Uterus (tissue), 4 donors: ENCODE results near the gene SPTAN1. TPM values are rescaled to one million over a fixed set of nuclear protein-coding genes. Genes with fewer than 3 reads are reported as not detected.

Experiments used
- DNase-seq, 2 donors: peaks; one replicate each; pipeline ENCODE4 v3.0.0-alpha.2; 2019 to 2020
- H3K27ac ChIP-seq, 2 donors: fragments of 200-600 bp; sonication (generic); 1 replicate in 1 of 2; 2 replicates in 1 of 2; pipeline ENCODE4 v1.5.1; 2016 to 2018
- H3K27me3 ChIP-seq, 2 donors: fragments of 200-600 bp; sonication (generic); one replicate each; pipeline ENCODE4 v1.5.1; 2018 to 2019; ENCODE audit warnings: control low read depth in 1 of 2
- H3K36me3 ChIP-seq, 2 donors: fragments of 200-600 bp; sonication (generic); one replicate each; pipeline ENCODE4 v1.5.1; 2019; ENCODE audit warnings: control low read depth in 1 of 2
- H3K4me1 ChIP-seq, 2 donors: fragments of 200-600 bp; sonication (generic); one replicate each; pipeline ENCODE4 v1.5.1; 2018 to 2019; ENCODE audit warnings: control low read depth in 1 of 2
- H3K4me3 ChIP-seq, 2 donors: fragments of 200-600 bp; sonication (generic); 1 replicate in 1 of 2; 2 replicates in 1 of 2; pipeline ENCODE4 v1.5.1; 2018 to 2019; ENCODE audit warnings: mild to moderate bottlenecking in 1 of 2
- H3K9me3 ChIP-seq, 2 donors: fragments of 200-600 bp; sonication (generic); one replicate each; pipeline ENCODE4 v1.5.1; 2019; ENCODE audit warnings: control low read depth in 1 of 2
- CTCF ChIP-seq, 4 experiments: fragments of 200-600 bp in 2 of 4; fragments of 450-650 bp in 2 of 4; sonication (generic) in 2 of 4; IDR thresholded peaks; one replicate each; pipeline ENCODE4 v1.5.1; 2016 to 2019; ENCODE audit warnings: antibody characterized with exemption in 4 of 4, mild to moderate bottlenecking in 2 of 4, moderate library complexity in 1 of 4
- POLR2A ChIP-seq, 2 donors: fragments of 450-650 bp; IDR thresholded peaks; one replicate each; pipeline ENCODE4 v1.6.1; 2016; ENCODE audit warnings: antibody characterized with exemption in 2 of 2, mild to moderate bottlenecking in 1 of 2, moderate library complexity in 1 of 2
- intact Hi-C: fragments of 100-400 bp; cut with DNase I; formaldehyde crosslinking; loops from one replicate; pipeline ENCODE4 v1.15.1; 2023; ENCODE audit warnings: low total_unique reads
- total RNA-seq, 4 donors: library from RNA; depleted of rRNA in 3 of 4; stranded (reverse); fragments of >200 nt in 3 of 4; gene quantifications; one replicate each; pipeline versions ENCODE4 v1.1.0 to v1.2.4, GENCODE V29; 2014 to 2023
- donor health status: DM: yes; HTN: yes; CAD: no.

Gene SPTAN1
- total RNA-seq, 4 donors from 2014 or later = 244 to 521 (median 335) TPM

GRCh38 chr9:128528445-128529160 is 23.8 kb upstream of the SPTAN1 start:
- no peak for TF ChIP-seq POLR2A (IDR thresholded peaks at IDR 0.05)
- no peak for TF ChIP-seq CTCF (IDR thresholded peaks at IDR 0.05)
- Histone ChIP-seq H3K27me3 (no peaks in the 10 kb centered on the region), H3K36me3 (no peaks in the 10 kb centered on the region), H3K27ac (no peak overlapping the region), H3K9me3 (no peaks in the 10 kb centered on the region), H3K4me1 (no peaks in the 10 kb centered on the region), H3K4me3 (no peak overlapping the region)
- no peak for DNase-seq
- intact Hi-C loops = no loop called here

- Histone ChIP-seq H3K9me3 (no peaks in the 10 kb centered on the region), H3K27me3 (no peaks in the 10 kb centered on the region), H3K4me1 (no peaks in the 10 kb centered on the region), H3K4me3 (no peak overlapping the region), H3K36me3 (no peaks in the 10 kb centered on the region), H3K27ac (no peak overlapping the region)
- TF ChIP-seq POLR2A (IDR thresholded peaks at IDR 0.05) (no peak), CTCF (IDR thresholded peaks at IDR 0.05) (no peak)
- no peak for DNase-seq
- intact Hi-C loops = no loop called here
Observed at GRCh38 chr9:128529191-128529590, 23.2 kb upstream of the SPTAN1 start.

DNA sequence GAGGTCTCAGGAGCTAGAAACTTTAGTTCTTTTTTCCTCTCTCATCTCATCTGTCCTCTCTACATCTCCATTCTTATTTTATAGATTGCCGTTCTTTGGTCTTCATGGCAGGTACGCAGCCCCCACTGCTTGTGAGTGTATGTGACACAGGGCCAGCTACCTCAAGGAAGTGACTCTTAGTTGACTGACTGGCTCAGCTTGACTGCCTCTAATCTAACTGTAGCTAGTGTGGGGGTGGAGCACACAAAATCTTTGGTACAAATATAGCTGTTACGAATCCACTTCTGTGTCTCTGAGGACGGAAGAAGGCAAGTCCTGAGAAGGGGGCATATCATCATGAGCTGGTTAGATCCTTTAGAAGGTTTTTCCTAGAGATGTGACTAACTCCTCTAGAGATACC is 19.8 kb upstream of the SPTAN1 start:
- H3K36me3 ChIP-seq = no peaks in the 10 kb centered on the region

GRCh38 chr9:128540634-128541360 is 11.6 kb upstream of the SPTAN1 start:
- no peaks in the 10 kb centered on the region for H3K36me3 ChIP-seq
- H3K4me1 ChIP-seq = no peaks in the 10 kb centered on the region
- no peaks in the 10 kb centered on the region for H3K9me3 ChIP-seq
- no peak for DNase-seq
- no peak overlapping the region for H3K27ac ChIP-seq
- H3K4me3 ChIP-seq = no peak overlapping the region
- H3K27me3 ChIP-seq = no peaks in the 10 kb centered on the region
- TF ChIP-seq CTCF (IDR thresholded peaks at IDR 0.05) (no peak), POLR2A (IDR thresholded peaks at IDR 0.05) (no peak)
- intact Hi-C loops = no loop called here

More for the DNA sequence above, 19.8 kb upstream of the SPTAN1 start:
- H3K27ac ChIP-seq = no peak overlapping the region
- H3K9me3 ChIP-seq = no peaks in the 10 kb centered on the region
- no peak overlapping the region for H3K4me3 ChIP-seq
- no peaks in the 10 kb centered on the region for H3K27me3 ChIP-seq
- no peaks in the 10 kb centered on the region for H3K4me1 ChIP-seq
- TF ChIP-seq POLR2A (IDR thresholded peaks at IDR 0.05) (no peak), CTCF (IDR thresholded peaks at IDR 0.05) (no peak)
- intact Hi-C loops = no loop called here
- DNase-seq = no peak

DNA sequence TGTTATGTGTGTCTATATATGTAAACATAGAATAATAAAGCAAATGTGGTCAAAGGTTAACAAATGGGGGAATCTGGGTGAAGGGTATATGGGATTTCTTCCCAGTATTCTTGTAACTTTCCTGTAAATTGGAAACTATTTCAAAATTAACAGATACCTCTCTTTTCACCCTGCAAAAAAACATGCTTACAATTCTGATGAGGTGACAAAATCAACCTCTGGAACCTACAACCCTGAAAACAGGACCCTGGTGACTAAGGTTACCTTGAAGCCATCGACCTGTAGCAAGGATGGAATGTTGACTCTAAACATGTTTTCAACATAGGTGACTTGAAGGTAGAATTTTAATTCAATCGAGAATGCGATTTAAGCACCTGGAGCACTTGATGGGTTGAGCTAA is 5.9 kb upstream of the SPTAN1 start:
- Histone ChIP-seq H3K9me3 (no peaks in the 10 kb centered on the region), H3K4me1 (peaks cover 0 to 2% of the 10 kb centered on the region in 2 donors), H3K4me3 (no peak overlapping the region), H3K36me3 (no peaks in the 10 kb centered on the region), H3K27me3 (no peaks in the 10 kb centered on the region), H3K27ac (no peak overlapping the region)
- no peak for DNase-seq
- TF ChIP-seq POLR2A (IDR thresholded peaks at IDR 0.05) (no peak), CTCF (IDR thresholded peaks at IDR 0.05) (no peak)
- intact Hi-C loops = no loop called here
